Measurements from ENCODE around the gene KIAA1755.

Gene KIAA1755

DNA sequence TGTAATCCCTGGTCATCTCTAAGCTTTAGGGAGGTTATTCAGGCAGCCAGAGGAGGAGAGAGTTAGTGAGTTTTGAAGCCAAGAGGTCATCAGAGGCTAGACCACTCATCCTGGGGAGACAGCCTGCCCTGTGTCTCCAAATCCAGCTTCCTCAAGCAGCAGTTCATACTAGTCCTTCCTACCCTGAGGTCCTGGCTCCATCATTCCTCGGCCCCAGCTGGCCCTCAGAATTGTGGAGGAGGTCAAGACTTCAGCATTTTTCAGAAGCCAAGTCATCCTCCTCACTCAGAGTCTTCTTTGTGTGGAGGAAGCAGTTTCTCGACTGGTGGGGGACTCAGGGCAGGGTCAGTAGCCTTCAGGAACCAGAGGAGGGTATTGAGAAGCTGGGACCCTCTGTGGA, 12.4 kb upstream of the KIAA1755 start:
- Histone ChIP-seq H3K9ac (ENCODE audit: low read length) (no peak overlapping the region), H3F3A (ENCODE audit: insufficient read depth) (no peaks in the 10 kb centered on the region), H3K4me3 (ENCODE audit: insufficient read depth, low read length, poor library complexity, severe bottlenecking) (no peak overlapping the region), H3K79me2 (ENCODE audit: insufficient read depth, low read length) (no peaks in the 10 kb centered on the region), H3K9me3 (ENCODE audit: insufficient read depth, low read length) (no peaks in the 10 kb centered on the region), H4K20me1 (ENCODE audit: low read depth, low read length) (no peaks in the 10 kb centered on the region), H3K27ac (ENCODE audit: low read depth, low read length) (no peak overlapping the region), H3K9me2 (replicated peaks; ENCODE audit: insufficient read depth, low read length) (no peaks in the 10 kb centered on the region), H2AFZ (ENCODE audit: low read depth, low read length, severe bottlenecking) (no peak overlapping the region), H3K27me3 (ENCODE audit: low read length) (no peaks in the 10 kb centered on the region), H3K4me2 (ENCODE audit: low read depth, low read length, poor library complexity, severe bottlenecking) (no peak overlapping the region), H3K36me3 (ENCODE audit: low read length) (no peaks in the 10 kb centered on the region)
- TF ChIP-seq, protein P1, sequence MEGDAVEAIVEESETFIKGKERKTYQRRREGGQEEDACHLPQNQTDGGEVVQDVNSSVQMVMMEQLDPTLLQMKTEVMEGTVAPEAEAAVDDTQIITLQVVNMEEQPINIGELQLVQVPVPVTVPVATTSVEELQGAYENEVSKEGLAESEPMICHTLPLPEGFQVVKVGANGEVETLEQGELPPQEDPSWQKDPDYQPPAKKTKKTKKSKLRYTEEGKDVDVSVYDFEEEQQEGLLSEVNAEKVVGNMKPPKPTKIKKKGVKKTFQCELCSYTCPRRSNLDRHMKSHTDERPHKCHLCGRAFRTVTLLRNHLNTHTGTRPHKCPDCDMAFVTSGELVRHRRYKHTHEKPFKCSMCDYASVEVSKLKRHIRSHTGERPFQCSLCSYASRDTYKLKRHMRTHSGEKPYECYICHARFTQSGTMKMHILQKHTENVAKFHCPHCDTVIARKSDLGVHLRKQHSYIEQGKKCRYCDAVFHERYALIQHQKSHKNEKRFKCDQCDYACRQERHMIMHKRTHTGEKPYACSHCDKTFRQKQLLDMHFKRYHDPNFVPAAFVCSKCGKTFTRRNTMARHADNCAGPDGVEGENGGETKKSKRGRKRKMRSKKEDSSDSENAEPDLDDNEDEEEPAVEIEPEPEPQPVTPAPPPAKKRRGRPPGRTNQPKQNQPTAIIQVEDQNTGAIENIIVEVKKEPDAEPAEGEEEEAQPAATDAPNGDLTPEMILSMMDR (IDR thresholded peaks at IDR 0.05; ENCODE audit: insufficient read depth, low read length, poor library complexity, severe bottlenecking), result no peak
- no peak for TF ChIP-seq EZH2phosphoT487 (conservative IDR thresholded peaks at IDR 0.05; ENCODE audit: low read length)

- Histone ChIP-seq H3K9me3 (ENCODE audit: insufficient read depth, low read length) (no peaks in the 10 kb centered on the region), H4K20me1 (ENCODE audit: low read depth, low read length) (no peaks in the 10 kb centered on the region), H3K9me2 (replicated peaks; ENCODE audit: insufficient read depth, low read length) (no peaks in the 10 kb centered on the region), H3K4me3 (ENCODE audit: insufficient read depth, low read length, poor library complexity, severe bottlenecking) (no peak overlapping the region), H3K27ac (ENCODE audit: low read depth, low read length) (no peak overlapping the region), H3K79me2 (ENCODE audit: insufficient read depth, low read length) (no peaks in the 10 kb centered on the region), H2AFZ (ENCODE audit: low read depth, low read length, severe bottlenecking) (no peak overlapping the region), H3F3A (ENCODE audit: insufficient read depth) (no peaks in the 10 kb centered on the region), H3K27me3 (ENCODE audit: low read length) (no peaks in the 10 kb centered on the region), H3K4me2 (ENCODE audit: low read depth, low read length, poor library complexity, severe bottlenecking) (no peak overlapping the region), H3K36me3 (ENCODE audit: low read length) (no peaks in the 10 kb centered on the region), H3K9ac (ENCODE audit: low read length) (no peak overlapping the region)
- TF ChIP-seq, protein P1 (IDR thresholded peaks at IDR 0.05; ENCODE audit: insufficient read depth, low read length, poor library complexity, severe bottlenecking), result no peak
- TF ChIP-seq EZH2phosphoT487 (conservative IDR thresholded peaks at IDR 0.05; ENCODE audit: low read length), result no peak
These were observed 11.9 kb upstream of the KIAA1755 start for GRCh38 chr20:38272398-38272797.

GRCh38 chr20:38271608-38272120, 11.1 kb upstream of the KIAA1755 start:
- no peak overlapping the region for H3K27ac ChIP-seq (ENCODE audit: low read depth, low read length)
- no peaks in the 10 kb centered on the region for H3K9me2 ChIP-seq (replicated peaks; ENCODE audit: insufficient read depth, low read length)
- no peak overlapping the region for H3K4me3 ChIP-seq (ENCODE audit: insufficient read depth, low read length, poor library complexity, severe bottlenecking)

More at GRCh38 chr20:38271608-38272120, 11.1 kb upstream of the KIAA1755 start:
- no peaks in the 10 kb centered on the region for H4K20me1 ChIP-seq (ENCODE audit: low read depth, low read length)
- H3K36me3 ChIP-seq (ENCODE audit: low read length), result no peaks in the 10 kb centered on the region
- no peak overlapping the region for H2AFZ ChIP-seq (ENCODE audit: low read depth, low read length, severe bottlenecking)
- no peak for TF ChIP-seq EZH2phosphoT487 (conservative IDR thresholded peaks at IDR 0.05; ENCODE audit: low read length)
- TF ChIP-seq, protein P1 (IDR thresholded peaks at IDR 0.05; ENCODE audit: insufficient read depth, low read length, poor library complexity, severe bottlenecking), result no peak
- H3K79me2 ChIP-seq (ENCODE audit: insufficient read depth, low read length), result no peaks in the 10 kb centered on the region
- H3K4me2 ChIP-seq (ENCODE audit: low read depth, low read length, poor library complexity, severe bottlenecking), result no peak overlapping the region
- no peaks in the 10 kb centered on the region for H3K27me3 ChIP-seq (ENCODE audit: low read length)
- H3K9ac ChIP-seq (ENCODE audit: low read length), result no peak overlapping the region
- no peaks in the 10 kb centered on the region for H3K9me3 ChIP-seq (ENCODE audit: insufficient read depth, low read length)
- no peaks in the 10 kb centered on the region for H3F3A ChIP-seq (ENCODE audit: insufficient read depth)

All from SU-DHL-6 (cell line).